ENCODE results near the gene CRKL.

GRCh38 chr22:20877715-20878114, 39.5 kb upstream of the CRKL start:
- no peak for TF ChIP-seq CTCF (conservative IDR thresholded peaks at IDR 0.05; ENCODE audit: low read depth, low read length)
- TF ChIP-seq RAD21 (IDR thresholded peaks at IDR 0.05; ENCODE audit: low read length) = no peak
- TF ChIP-seq FOS (IDR thresholded peaks at IDR 0.05; ENCODE audit: low read depth, low read length) = no peak
- no peak for TF ChIP-seq USF2 (IDR thresholded peaks at IDR 0.05; ENCODE audit: low read depth, low read length)
- TF ChIP-seq CEBPB (IDR thresholded peaks at IDR 0.05; ENCODE audit: low read depth, low read length) = no peak
- no peak for TF ChIP-seq CHD1 (IDR thresholded peaks at IDR 0.05; ENCODE audit: low read depth, low read length)
- no peak for TF ChIP-seq POLR2A (IDR thresholded peaks at IDR 0.05; ENCODE audit: low read depth, low read length)
- TF ChIP-seq SMC3 (IDR thresholded peaks at IDR 0.05; ENCODE audit: low read depth, low read length) = no peak

Measured in IMR-90 (cell line).